Measurements from ENCODE around the gene USP15. TPM values are rescaled to one million over a fixed set of nuclear protein-coding genes. Genes with fewer than 3 reads are reported as not detected.

Gene USP15
- total and polyA plus RNA-seq, 8 donors: 42.2 to 107 (median 48.4) TPM

DNA sequence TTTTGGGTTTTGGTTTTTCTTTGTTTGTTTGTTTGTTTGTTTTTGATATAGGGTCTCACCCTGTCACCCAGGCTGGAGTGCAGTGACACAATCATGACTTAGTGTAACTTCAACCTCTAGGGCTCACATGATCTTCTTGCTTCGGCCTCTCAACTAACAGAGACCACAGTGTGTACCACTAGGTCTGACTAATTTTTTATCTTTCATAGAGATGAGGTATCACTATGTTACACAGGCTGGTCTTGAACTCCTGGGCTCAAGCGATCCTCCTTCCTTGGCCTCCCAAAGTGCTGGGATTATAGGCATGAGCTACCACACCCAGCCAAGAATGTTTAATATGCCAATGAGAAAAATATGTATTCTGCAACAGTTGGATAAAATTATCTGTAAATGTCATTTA, 29.6 kb upstream of the USP15 start:
- no peak for DNase-seq
- Histone ChIP-seq H3K4me3 (no peak overlapping the region), H3K27me3 (no peaks in the 10 kb centered on the region), H3K27ac (no peak overlapping the region), H3K4me1 (no peaks in the 10 kb centered on the region), H3K9me3 (no peaks in the 10 kb centered on the region), H3K36me3 (no peaks in the 10 kb centered on the region)
- intact Hi-C loops (cut with DNase I): no loop called here
- no peak for ATAC-seq
- no peak for TF ChIP-seq CTCF (IDR thresholded peaks at IDR 0.05)

GRCh38 chr12:62232143-62232729, 28.0 kb upstream of the USP15 start:
- ATAC-seq: no peak
- Histone ChIP-seq H3K4me3 (no peak overlapping the region), H3K36me3 (no peaks in the 10 kb centered on the region), H3K27ac (no peak overlapping the region), H3K27me3 (no peaks in the 10 kb centered on the region), H3K4me1 (no peaks in the 10 kb centered on the region), H3K9me3 (peaks cover 0 to 6% of the 10 kb centered on the region in 2 donors)
- intact Hi-C loops (cut with DNase I): no loop called here
- no peak for TF ChIP-seq CTCF (IDR thresholded peaks at IDR 0.05)
- DNase-seq: no peak

- Histone ChIP-seq H3K9me3 (peaks cover 0 to 7% of the 10 kb centered on the region in 2 donors), H3K36me3 (no peaks in the 10 kb centered on the region), H3K4me1 (no peaks in the 10 kb centered on the region), H3K27ac (no peak overlapping the region), H3K4me3 (no peak overlapping the region), H3K27me3 (no peaks in the 10 kb centered on the region)
- intact Hi-C loops (cut with DNase I): no loop called here
- no peak for ATAC-seq
- DNase-seq: no peak
- TF ChIP-seq CTCF (IDR thresholded peaks at IDR 0.05): no peak
Observed at GRCh38 chr12:62233805-62234204, 26.4 kb upstream of the USP15 start.

DNA sequence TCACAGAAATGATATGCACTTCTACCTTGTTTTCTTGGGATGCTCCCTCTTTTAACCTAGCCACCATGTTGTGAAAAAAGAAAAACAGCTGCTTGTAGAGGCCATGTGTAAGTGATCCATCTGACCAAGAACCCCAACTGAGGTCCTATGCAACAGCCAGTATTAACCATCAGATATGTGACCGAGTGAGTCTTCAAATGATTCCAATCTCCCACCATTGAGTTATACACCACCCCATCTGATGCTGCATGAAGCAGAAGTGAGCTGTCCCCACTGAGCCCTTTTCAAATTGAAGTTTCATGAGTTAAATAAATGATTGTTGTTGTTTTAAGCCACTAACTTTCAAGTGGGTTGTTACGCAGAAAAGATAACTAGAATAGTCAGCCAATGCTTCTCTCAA, 20.6 kb upstream of the USP15 start:
- no peak for ATAC-seq
- no peaks in the 10 kb centered on the region for H3K27me3 ChIP-seq
- H3K4me1 ChIP-seq: no peaks in the 10 kb centered on the region
- no peak for DNase-seq
- no peak for TF ChIP-seq CTCF (IDR thresholded peaks at IDR 0.05)
- H3K4me3 ChIP-seq: no peak overlapping the region
- peaks cover 0 to 7% of the 10 kb centered on the region in 2 donors for H3K9me3 ChIP-seq
- intact Hi-C loops (cut with DNase I): no loop called here
- H3K36me3 ChIP-seq: no peaks in the 10 kb centered on the region
- no peak overlapping the region for H3K27ac ChIP-seq

- no peak overlapping the region for H3K4me3 ChIP-seq
- no peaks in the 10 kb centered on the region for H3K27me3 ChIP-seq
- TF ChIP-seq CTCF (IDR thresholded peaks at IDR 0.05): no peak
- peaks cover 0 to 29% of the 10 kb centered on the region in 2 donors for H3K4me1 ChIP-seq
- H3K9me3 ChIP-seq: no peaks in the 10 kb centered on the region
- H3K36me3 ChIP-seq: no peaks in the 10 kb centered on the region
- H3K27ac ChIP-seq: no peak overlapping the region
- DNase-seq: no peak
- peak; percentile 62 for ATAC-seq
- intact Hi-C loops (cut with DNase I): no loop called here
Observed at GRCh38 chr12:62247281-62248045, 12.7 kb upstream of the USP15 start.
